ENCODE data around the gene NBEAL2. TPM values are rescaled to one million over a fixed set of nuclear protein-coding genes. Genes with fewer than 3 reads are reported as not detected.

NBEAL2 gene
- total RNA-seq, 4 donors from 2014 or later = 12.3 to 23.2 (median 20.4) TPM

- H3K27ac ChIP-seq = peak overlapping the region in 3 of 4 donors; percentile 21 to 38 (median 24)
- H3K4me1 ChIP-seq = peaks cover 9 to 93% (median 50%) of the 10 kb centered on the region in 3 donors
- peak; percentile 70 for ATAC-seq
- no peaks in the 10 kb centered on the region for H3K27me3 ChIP-seq
- WGBS, 2 donors (ENCODE audit: low coverage in 1 of 2) = 57 to 72% methylated on average over 13 to 14 of the region's 19 CpGs
- TF ChIP-seq POLR2AphosphoS5 (IDR thresholded peaks at IDR 0.05) = no peak
- no peak for TF ChIP-seq CTCF (IDR thresholded peaks at IDR 0.05)
- TF ChIP-seq POLR2A (IDR thresholded peaks at IDR 0.05) = no peak
- TF ChIP-seq EP300 (IDR thresholded peaks at IDR 0.05) = no peak
- H3K9me3 ChIP-seq = no peaks in the 10 kb centered on the region
- H3K4me3 ChIP-seq = no peak overlapping the region
- H3K36me3 ChIP-seq = peaks cover 0 to 7% of the 10 kb centered on the region in 2 donors
Measured at GRCh38 chr3:46947981-46948791, 31.3 kb upstream of the NBEAL2 start.

- peak; percentile 25 for ATAC-seq
- Histone ChIP-seq H3K27ac (peak overlapping the region in 3 of 4 donors; percentile 7 to 38 (median 21)), H3K36me3 (peaks cover 0 to 7% of the 10 kb centered on the region in 2 donors), H3K4me1 (peaks cover 3 to 93% (median 51%) of the 10 kb centered on the region in 3 donors), H3K9me3 (no peaks in the 10 kb centered on the region), H3K4me3 (no peak overlapping the region), H3K27me3 (no peaks in the 10 kb centered on the region)
- WGBS, 2 donors (ENCODE audit: low coverage in 1 of 2) = 13 to 72% methylated on average over 1 to 2 of the region's 6 CpGs
- TF ChIP-seq POLR2AphosphoS5 (IDR thresholded peaks at IDR 0.05) = no peak
- no peak for TF ChIP-seq POLR2A (IDR thresholded peaks at IDR 0.05)
- TF ChIP-seq EP300 (IDR thresholded peaks at IDR 0.05) = no peak
- TF ChIP-seq CTCF (IDR thresholded peaks at IDR 0.05) = no peak
Measured at GRCh38 chr3:46948830-46949671, 30.4 kb upstream of the NBEAL2 start.

- 94 to 100% methylated on average over 2 of the region's 2 CpGs for WGBS, 2 donors (ENCODE audit: low coverage in 1 of 2)
- Histone ChIP-seq H3K27ac (no peak overlapping the region), H3K9me3 (no peaks in the 10 kb centered on the region), H3K36me3 (peaks cover 0 to 7% of the 10 kb centered on the region in 2 donors), H3K4me1 (peaks cover 3 to 93% (median 51%) of the 10 kb centered on the region in 3 donors), H3K27me3 (no peaks in the 10 kb centered on the region), H3K4me3 (no peak overlapping the region)
- TF ChIP-seq CTCF (IDR thresholded peaks at IDR 0.05) = no peak
- no peak for TF ChIP-seq POLR2A (IDR thresholded peaks at IDR 0.05)
- TF ChIP-seq EP300 (IDR thresholded peaks at IDR 0.05) = no peak
- no peak for TF ChIP-seq POLR2AphosphoS5 (IDR thresholded peaks at IDR 0.05)
- ATAC-seq = no peak
Measured at GRCh38 chr3:46950177-46950576, 29.3 kb upstream of the NBEAL2 start.

- WGBS, 2 donors (ENCODE audit: low coverage in 1 of 2) = 55 to 65% methylated on average over 3 to 7 of the region's 7 CpGs
- Histone ChIP-seq H3K27me3 (no peaks in the 10 kb centered on the region), H3K27ac (no peak overlapping the region), H3K4me1 (peaks cover 3 to 95% (median 56%) of the 10 kb centered on the region in 3 donors), H3K36me3 (peaks cover 0 to 7% of the 10 kb centered on the region in 2 donors), H3K9me3 (no peaks in the 10 kb centered on the region), H3K4me3 (no peak overlapping the region)
- TF ChIP-seq POLR2AphosphoS5 (IDR thresholded peaks at IDR 0.05) (no peak), POLR2A (IDR thresholded peaks at IDR 0.05) (no peak), EP300 (IDR thresholded peaks at IDR 0.05) (no peak), CTCF (IDR thresholded peaks at IDR 0.05) (no peak)
- ATAC-seq = no peak
Measured at GRCh38 chr3:46950650-46951241, 28.7 kb upstream of the NBEAL2 start.
